Measurements from ENCODE around the gene NRBF2.

GRCh38 chr10:63150745-63151144 is 17.6 kb downstream of the NRBF2 start:
- TF ChIP-seq GATA2 (IDR thresholded peaks at IDR 0.05; ENCODE audit: low read depth, low read length) (no peak), GATA3 (IDR thresholded peaks at IDR 0.05; ENCODE audit: low read depth, low read length) (no peak)

Data from SH-SY5Y (cell line).